HG03139 (cell line): ENCODE data around the gene EMC9.
A peak's percentile ranks its signal among the peaks of the same experiment; 100 is the strongest.

Source experiments
- ATAC-seq: cut with Tn5 transposase; IDR thresholded peaks from one replicate; pipeline ENCODE4 v1.9.1; 2021; ENCODE audit not compliant: unreplicated experiment

EMC9 gene

GRCh38 chr14:24141097-24141880 is at the start of gene EMC9:
Gene EMC9 (minus strand): TSS chr14:24141591. CDS start chr14:24141304, 287 bp downstream.
- peak; percentile 75 for ATAC-seq

GRCh38 chr14:24190416-24190815 is 49.0 kb upstream of the EMC9 start:
- no peak for ATAC-seq

DNA sequence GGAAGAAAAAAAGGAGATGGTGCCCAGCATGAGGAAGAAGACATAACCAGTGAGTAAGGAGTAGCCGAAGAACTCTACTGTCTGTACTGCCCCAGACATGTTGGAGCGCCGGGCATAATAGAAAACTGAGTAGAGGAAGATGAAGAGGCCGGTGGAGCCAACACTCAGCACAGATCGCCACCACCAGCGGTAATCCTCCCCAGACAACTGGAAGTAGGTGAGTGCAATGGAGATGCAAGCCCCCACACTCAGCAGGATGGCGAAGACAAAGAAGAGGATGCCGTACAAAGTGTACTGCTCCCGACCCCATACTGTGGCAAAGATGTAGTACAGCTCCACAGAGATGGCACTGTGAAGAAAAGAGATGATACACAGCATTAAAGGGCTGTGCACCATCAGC is 48.1 kb upstream of the EMC9 start:
- ATAC-seq: no peak

DNA sequence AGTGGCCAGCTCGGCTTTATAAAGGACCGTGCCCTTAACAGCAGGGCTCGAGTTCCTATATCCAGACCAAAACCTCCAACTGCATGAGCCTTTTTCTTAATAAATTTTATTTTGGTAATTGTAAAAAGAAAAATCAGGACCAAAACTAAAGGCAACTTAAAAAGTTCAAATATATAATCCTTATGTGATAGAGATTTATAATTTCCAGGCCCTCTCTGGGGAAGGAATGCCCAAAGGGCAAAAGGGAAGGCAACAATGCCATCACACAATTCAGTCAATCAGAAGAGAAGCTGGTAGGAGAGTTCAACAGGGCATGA is 47.6 kb upstream of the EMC9 start:
- ATAC-seq: no peak

DNA sequence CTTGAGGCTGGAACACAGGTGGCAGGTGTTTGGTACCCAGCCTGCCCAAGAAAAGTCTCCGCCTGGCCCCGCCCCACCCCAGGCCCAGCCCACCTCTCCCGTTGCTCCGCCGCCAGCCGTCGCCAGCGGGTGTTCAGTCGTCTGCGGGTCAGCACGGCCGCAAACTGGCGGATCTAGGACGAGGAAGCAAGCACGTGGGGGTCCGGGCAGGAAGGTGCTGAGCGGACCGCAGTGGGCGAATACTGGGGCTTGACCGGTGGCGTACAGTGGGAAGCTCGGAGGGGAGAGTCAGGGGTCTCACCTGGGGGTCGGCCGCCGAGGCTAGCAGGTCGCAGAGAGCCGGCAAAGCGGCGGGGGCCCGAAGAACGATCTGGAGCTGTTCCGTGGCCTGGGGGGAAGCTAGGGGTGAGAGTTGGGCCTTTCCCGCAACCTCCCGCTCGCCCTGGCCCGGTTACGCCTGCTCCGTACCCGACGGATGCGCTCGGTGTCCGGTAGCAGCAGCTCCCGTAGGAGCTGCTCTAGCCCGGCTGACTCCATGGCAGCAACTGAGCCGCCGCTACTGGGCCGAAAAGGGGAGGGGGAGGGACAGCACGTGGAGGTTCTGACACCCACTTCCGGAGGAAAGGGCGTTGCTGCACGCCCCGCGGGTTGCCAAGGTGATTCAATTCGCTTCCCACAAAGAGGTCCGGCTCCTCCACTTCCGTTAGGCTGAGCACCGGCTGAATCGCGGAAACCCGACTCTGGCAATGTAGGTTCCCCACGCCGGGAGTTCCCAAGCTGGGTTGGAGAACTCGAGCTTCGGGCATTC is 47.1 kb upstream of the EMC9 start, which contains the start of gene IPO4:
TSS of gene IPO4 (minus strand) at position 566 of the 808 bp plus-strand sequence. CDS start at position 537, 29 bp downstream.
- peak; percentile 86 for ATAC-seq

DNA sequence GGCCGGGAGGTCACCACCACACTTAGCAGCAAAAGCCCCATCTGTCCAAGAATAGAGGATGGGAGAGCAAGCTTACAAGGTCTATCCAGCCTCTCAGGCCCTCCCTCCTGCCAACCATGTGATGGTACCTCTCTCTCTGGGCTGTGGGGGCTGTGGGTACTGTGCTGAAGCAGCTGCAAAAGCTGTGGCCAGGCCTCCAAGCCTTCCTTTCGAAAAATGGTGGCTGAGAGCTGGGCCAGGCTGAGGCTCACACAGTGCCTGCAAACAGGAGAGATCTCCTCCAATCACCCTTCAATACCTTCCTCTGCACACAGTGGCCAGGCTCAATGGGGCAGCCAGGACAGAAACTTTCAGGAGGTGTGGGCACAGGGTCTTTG is 46.1 kb upstream of the EMC9 start:
- no peak for ATAC-seq

DNA sequence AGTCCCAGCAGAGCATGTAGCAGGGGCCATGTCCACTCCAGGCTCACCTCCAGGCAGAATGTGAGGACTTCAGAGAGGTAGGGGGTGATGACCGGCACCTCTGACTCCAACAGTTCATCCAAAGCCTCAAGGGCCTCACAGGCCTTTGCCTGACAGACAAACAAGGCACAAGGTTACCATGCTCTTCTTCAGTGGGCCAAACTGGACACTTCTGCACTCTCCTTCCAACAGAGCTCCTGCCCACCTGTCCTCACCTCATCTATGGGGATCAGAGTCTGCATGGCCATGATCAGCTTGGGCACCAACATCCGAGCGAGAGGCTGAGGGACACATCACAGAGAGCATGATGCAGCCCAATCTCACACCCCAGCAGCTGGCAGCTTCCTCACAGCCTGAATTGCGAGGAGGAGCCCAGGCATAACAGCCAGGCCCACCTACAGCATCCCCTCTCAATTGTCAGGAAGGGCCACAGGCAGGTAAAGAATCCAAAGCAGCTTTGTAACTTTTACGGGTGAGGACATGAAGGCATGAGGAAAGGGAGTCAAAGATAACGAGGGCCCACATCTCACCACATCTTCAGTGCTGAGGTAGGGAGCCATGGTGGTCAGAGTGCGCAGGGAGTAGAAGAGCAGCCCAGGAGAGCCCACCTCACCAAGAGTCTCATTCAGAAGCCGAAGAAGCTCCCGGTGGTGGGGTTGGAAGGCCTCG is 45.6 kb upstream of the EMC9 start:
- ATAC-seq: no peak

GRCh38 chr14:24185741-24186140 is 44.4 kb upstream of the EMC9 start:
- no peak for ATAC-seq

GRCh38 chr14:24185026-24185425 is 43.6 kb upstream of the EMC9 start:
- no peak for ATAC-seq

GRCh38 chr14:24184104-24184970 is 42.9 kb upstream of the EMC9 start:
- no peak for ATAC-seq

- no peak for ATAC-seq
Observed at GRCh38 chr14:24183014-24183481, 41.7 kb upstream of the EMC9 start.

DNA sequence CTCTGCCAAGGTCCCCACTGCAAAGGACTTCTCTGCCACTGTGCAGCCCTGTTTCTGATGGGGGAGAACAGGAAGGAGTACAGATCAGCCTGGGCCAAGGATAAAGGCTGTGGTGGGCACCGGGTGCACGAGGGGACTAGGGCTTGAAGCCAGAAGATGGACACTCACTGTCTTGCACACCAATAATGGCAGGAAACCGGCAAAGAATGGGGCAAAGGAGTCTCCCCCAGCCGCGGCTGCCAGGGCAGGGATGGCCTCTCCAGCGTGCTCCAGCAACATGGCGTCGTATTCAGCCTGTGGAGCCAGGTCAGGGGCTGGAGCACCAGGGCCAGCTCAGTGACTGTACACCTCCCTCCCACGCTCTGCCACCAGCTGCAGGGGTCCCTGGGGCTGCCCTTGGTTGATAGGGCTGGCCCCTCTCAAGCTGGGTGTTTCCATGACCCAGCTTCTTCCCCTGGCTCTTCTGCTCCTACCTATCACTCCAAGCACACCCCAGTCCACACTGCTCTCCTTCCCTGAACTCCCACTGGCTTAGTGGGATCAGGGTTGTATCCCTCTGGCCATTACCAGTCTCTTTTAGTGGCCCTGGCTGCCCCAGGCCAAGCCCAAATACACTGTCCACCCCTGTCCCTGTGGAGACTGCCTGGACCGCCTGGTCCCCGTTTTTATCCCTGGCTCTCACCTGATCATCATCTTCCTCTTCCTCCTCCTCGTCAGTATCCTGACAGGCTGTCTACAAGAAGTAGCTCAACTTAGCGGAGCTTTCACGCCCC is 40.9 kb upstream of the EMC9 start:
- no peak for ATAC-seq

GRCh38 chr14:24181371-24182077 is 40.1 kb upstream of the EMC9 start:
- no peak for ATAC-seq

DNA sequence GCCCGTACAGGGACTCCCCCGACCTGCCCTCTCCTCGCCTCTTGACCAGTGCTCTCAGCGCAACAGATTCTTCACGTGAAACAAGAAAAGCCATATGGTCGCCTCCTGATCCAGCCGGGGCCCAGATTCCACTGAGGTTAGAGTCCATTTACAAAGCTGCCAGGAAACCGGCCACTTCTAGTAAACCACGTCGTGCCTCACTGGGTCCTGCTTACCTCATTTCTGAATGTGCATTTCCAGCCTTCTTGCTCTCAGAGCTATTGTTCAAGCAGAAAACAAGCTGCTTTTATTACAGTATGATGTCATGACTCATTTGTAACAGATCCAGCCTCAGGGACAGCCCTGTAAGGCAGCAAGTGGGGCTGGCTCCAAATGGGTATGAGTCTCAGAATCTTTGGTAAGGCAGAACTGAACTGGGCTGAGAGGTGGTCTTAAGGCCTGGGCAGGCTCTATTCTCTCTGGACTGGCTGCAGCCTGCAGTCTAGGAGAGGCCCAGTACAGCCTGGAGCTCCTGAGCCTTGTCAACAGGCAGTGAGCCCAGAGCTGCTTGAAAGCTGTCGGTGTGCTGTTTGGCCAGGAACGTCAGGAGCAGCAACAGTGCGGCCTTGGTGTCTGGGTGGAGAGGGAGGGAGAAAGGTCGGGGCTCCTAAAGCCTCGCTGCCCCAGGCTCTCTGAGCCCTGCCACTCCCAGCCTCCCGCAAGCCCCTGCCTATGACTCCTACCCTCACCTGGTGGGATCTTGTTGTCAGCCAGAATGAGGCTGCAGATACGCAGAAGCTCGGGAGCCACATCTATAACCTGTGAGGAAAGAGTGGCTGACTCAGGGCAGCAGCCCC is 38.8 kb upstream of the EMC9 start:
- ATAC-seq: no peak

GRCh38 chr14:24179294-24179960 is 38.0 kb upstream of the EMC9 start:
- ATAC-seq: no peak

- no peak for ATAC-seq
Observed at GRCh38 chr14:24178399-24179178, 37.2 kb upstream of the EMC9 start.

- ATAC-seq: no peak
Observed at GRCh38 chr14:24177891-24178290, 36.5 kb upstream of the EMC9 start.
